Suppressor macrophage treated with lipopolysaccharide for 1 hour (primary cell): Measurements from ENCODE around the gene ZNF263.
"Not testable (repeated sequence)": the region's sequence is repeated elsewhere in the genome, so short reads cannot be mapped to it uniquely, and the experiment has no call there.

Source experiments
- DNase-seq, 3 donors: peaks; one replicate each; pipeline ENCODE4 v3.0.0-alpha.2; 2020 to 2022

The ZNF263 gene

GRCh38 chr16:3268294-3268693 lies 15.0 kb upstream of the ZNF263 start:
- DNase-seq, result no peak

- DNase-seq, result not testable (repeated sequence)
Measured at GRCh38 chr16:3270718-3271117, 12.6 kb upstream of the ZNF263 start.

- DNase-seq, result not testable (repeated sequence)
Measured at GRCh38 chr16:3271281-3271680, 12.0 kb upstream of the ZNF263 start.

GRCh38 chr16:3274490-3274889 lies 8.8 kb upstream of the ZNF263 start:
- no peak for DNase-seq

GRCh38 chr16:3274947-3275346 lies 8.3 kb upstream of the ZNF263 start:
- DNase-seq, result no peak

- no peak for DNase-seq
Measured at GRCh38 chr16:3276679-3277078, 6.6 kb upstream of the ZNF263 start.

- DNase-seq, result no peak
Measured at GRCh38 chr16:3281222-3281820, 2.0 kb upstream of the ZNF263 start.

GRCh38 chr16:3282103-3282729 lies 1.1 kb upstream of the ZNF263 start:
- no peak for DNase-seq

- peak; percentile 36 to 66 (median 58) for DNase-seq
Measured at GRCh38 chr16:3283543-3284447, 504 bp downstream of the ZNF263 start.

- DNase-seq, result no peak
Measured at GRCh38 chr16:3285131-3285530, 1.8 kb downstream of the ZNF263 start.

- DNase-seq, result no peak
Measured at GRCh38 chr16:3289998-3290673, 6.8 kb downstream of the ZNF263 start.

GRCh38 chr16:3292604-3293003 lies 9.3 kb downstream of the ZNF263 start:
- DNase-seq, result no peak

GRCh38 chr16:3295209-3295608 lies 11.9 kb downstream of the ZNF263 start:
- DNase-seq, result no peak

GRCh38 chr16:3295783-3296182 lies 12.5 kb downstream of the ZNF263 start:
- DNase-seq, result no peak

GRCh38 chr16:3304370-3304769 lies 21.1 kb downstream of the ZNF263 start:
- peak; percentile 11 to 62 (median 51) for DNase-seq

- peak; percentile 90 to 92 (median 90) for DNase-seq
Measured at GRCh38 chr16:3305109-3306068, 22.1 kb downstream of the ZNF263 start, which contains the start of the genes TIGD7 and ZNF75A. TIGD7 (minus strand) TSS chr16:3305430; CDS start chr16:3300614, 4,816 bp downstream. ZNF75A (plus strand) TSS chr16:3305497; CDS start chr16:3308429, 2,932 bp downstream.

- no peak for DNase-seq
Measured at GRCh38 chr16:3306078-3306477, 22.8 kb downstream of the ZNF263 start.

- DNase-seq, result no peak
Measured at GRCh38 chr16:3311496-3311895, 28.2 kb downstream of the ZNF263 start.

GRCh38 chr16:3317315-3317999 lies 34.2 kb downstream of the ZNF263 start:
- peak in 1 of 3 donors; percentile 5 for DNase-seq

GRCh38 chr16:3321816-3322215 lies 38.5 kb downstream of the ZNF263 start:
- DNase-seq, result no peak

GRCh38 chr16:3327514-3327913 lies 44.2 kb downstream of the ZNF263 start:
- no peak for DNase-seq
